GM12878 (cell line): Measurements from ENCODE around the gene KDM2A. TPM values are rescaled to one million over a fixed set of nuclear protein-coding genes. Genes with fewer than 3 reads are reported as not detected.

Experiments
- POLR2A ChIP-seq: IDR thresholded peaks from 2 replicates; pipeline ENCODE4 v1.6.1; 2011; ENCODE audit warnings: low read depth, mild to moderate bottlenecking, low read length
- RAD51 ChIP-seq: fragments of 450-650 bp; IDR thresholded peaks from 2 replicates; pipeline ENCODE4 v1.6.1; 2016; ENCODE audit warnings: moderate library complexity, mild to moderate bottlenecking, inconsistent platforms
- polyA plus RNA-seq, 11 experiments: library from polyadenylated mRNA; depleted of rRNA in 4 of 11; unstranded in 6 of 11; stranded (reverse) in 5 of 11; fragments of >200 nt; fragmentation: Nextera tagmentation in 4 of 11; fragmentation: Illumina TruSeq in 1 of 11; extraction: Ambion mirVana in 4 of 11; extraction: Trizol in 1 of 11; gene quantifications; 1 replicate in 1 of 11; 2 replicates in 10 of 11; pipeline versions ENCODE4 v1.2.1 to v1.2.3, GENCODE V29; 2011 to 2016; ENCODE audit warnings: inconsistent platforms in 2 of 11, missing spikeins in 2 of 11, low read depth in 1 of 11
- total RNA-seq, 4 experiments: library from RNA; depleted of rRNA in 3 of 4; stranded (reverse); fragments of >200 nt in 3 of 4; fragmentation: Illumina TruSeq in 1 of 4; extraction: Trizol in 1 of 4; gene quantifications; 2 replicates each; pipeline versions ENCODE4 v1.2.1 to v1.2.3, GENCODE V29; 2013 to 2021
- TF ChIP-seq, protein P1 (sequence below): IDR thresholded peaks from 2 replicates; pipeline ENCODE4 v1.6.1; 2012; ENCODE audit warnings: improper control_type of control experiment, low read depth, low read length; ENCODE audit not compliant: insufficient replicate concordance

KDM2A gene
- total and polyA plus RNA-seq, 10 of the 15 experiments (the other 5 are each of a cell fraction or from before 2014, with no cell fraction given) = 10.5 to 69.3 (median 41.6) TPM

DNA sequence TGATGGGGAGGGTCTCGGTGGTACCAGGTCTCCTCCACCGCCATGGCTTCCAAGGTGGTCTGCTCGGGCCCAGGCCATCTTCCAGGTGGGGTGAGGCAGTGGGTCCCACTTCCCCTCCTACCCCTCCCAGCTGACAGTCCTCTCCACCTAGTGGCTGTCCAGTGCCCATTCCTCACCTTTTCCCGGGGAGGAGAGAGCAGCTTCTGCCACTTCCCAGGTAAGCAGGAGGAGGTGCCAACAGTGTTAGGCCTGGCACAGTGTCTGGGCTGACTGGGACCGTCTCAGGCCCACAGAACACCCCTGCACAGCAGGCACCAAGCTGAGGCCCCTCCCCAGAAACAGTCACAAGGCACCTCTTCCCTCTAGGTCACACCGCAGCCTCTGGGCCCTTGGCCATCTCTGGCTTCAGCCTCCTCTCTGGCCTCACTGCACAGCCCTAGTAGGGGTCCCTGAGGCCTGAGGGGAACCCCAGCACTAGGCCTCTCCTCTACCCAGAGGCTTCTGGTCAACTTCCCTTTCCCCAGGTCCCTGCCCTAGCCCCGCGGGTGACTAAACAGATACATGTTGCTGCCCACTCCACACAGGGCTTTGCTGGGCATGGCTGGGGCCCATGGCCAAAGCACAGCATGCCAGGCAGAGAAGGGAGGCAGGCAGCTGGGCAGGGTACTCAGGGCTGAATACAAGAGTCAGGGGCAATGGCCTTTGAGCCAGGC, 167.7 kb downstream of the KDM2A start (continued):
- TF ChIP-seq, protein P1, sequence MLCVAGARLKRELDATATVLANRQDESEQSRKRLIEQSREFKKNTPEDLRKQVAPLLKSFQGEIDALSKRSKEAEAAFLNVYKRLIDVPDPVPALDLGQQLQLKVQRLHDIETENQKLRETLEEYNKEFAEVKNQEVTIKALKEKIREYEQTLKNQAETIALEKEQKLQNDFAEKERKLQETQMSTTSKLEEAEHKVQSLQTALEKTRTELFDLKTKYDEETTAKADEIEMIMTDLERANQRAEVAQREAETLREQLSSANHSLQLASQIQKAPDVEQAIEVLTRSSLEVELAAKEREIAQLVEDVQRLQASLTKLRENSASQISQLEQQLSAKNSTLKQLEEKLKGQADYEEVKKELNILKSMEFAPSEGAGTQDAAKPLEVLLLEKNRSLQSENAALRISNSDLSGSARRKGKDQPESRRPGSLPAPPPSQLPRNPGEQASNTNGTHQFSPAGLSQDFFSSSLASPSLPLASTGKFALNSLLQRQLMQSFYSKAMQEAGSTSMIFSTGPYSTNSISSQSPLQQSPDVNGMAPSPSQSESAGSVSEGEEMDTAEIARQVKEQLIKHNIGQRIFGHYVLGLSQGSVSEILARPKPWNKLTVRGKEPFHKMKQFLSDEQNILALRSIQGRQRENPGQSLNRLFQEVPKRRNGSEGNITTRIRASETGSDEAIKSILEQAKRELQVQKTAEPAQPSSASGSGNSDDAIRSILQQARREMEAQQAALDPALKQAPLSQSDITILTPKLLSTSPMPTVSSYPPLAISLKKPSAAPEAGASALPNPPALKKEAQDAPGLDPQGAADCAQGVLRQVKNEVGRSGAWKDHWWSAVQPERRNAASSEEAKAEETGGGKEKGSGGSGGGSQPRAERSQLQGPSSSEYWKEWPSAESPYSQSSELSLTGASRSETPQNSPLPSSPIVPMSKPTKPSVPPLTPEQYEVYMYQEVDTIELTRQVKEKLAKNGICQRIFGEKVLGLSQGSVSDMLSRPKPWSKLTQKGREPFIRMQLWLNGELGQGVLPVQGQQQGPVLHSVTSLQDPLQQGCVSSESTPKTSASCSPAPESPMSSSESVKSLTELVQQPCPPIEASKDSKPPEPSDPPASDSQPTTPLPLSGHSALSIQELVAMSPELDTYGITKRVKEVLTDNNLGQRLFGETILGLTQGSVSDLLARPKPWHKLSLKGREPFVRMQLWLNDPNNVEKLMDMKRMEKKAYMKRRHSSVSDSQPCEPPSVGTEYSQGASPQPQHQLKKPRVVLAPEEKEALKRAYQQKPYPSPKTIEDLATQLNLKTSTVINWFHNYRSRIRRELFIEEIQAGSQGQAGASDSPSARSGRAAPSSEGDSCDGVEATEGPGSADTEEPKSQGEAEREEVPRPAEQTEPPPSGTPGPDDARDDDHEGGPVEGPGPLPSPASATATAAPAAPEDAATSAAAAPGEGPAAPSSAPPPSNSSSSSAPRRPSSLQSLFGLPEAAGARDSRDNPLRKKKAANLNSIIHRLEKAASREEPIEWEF = no peak
- TF ChIP-seq RAD51 (no peak), POLR2A (peak; percentile 63)
- TF ChIP-seq, all 136 proteins: peak for 2
